NCI-H345 treated with DMSO at 0.1 percent for 48 hours (cell line): ENCODE data around the gene MPST.
"Not testable (repeated sequence)": the region's sequence is repeated elsewhere in the genome, so short reads cannot be mapped to it uniquely, and the experiment has no call there.

Source experiments
- DNase-seq: peaks from one replicate; lab custom pipeline; 2025; ENCODE audit not compliant: unreplicated experiment; lab: John Stamatoyannopoulos, UW

Gene MPST

DNA sequence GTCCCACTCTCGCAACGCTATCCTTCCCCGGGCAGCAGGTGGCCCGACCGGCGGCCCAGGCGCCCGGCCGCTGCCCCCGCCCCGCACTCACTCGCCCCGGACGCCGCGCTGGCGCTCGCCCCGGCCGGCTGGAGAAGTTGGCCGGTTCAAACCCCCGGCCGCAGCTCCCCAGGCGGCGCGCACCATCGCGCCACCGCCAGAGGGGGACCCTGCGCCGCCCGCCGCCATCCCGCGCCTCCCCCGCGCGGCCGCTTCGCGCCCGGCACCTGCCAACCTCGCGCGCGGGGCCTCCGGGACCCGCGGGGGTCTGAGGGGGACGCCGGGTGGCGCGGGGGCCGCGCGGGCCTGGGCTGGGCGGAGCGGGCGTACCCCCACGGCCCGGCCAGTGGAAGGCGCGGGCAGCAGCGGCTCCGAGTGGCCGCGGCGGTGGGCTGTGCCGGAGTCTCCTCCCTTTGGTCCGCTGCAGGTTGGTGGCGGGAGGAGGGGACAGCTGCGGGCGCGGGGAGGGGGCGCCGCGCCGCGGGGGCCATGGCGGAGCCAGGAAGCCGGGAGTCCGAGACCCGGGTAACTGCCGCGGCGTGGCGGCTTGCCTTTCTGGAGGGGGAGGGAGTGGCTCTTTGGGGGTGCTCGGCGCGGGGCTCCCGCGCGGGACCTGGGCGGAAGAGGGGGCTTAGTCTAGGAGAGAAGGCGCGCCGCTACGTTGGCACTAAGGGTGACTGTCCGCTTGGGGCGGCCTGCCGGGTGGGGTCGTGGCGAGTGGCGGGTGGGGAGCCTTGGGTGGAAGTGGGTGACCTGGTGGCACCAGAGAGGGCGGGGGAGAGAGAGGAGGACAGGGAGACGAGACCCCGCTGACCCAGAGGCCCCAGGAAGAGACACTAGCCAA, at the start of gene MPST, which contains the start of gene TST:
TSS of gene MPST (plus strand) at position 434 of the 883 bp plus-strand sequence. CDS start at position 529, 95 bp downstream.
TSS of gene TST (minus strand) at position 139 of the 883 bp plus-strand sequence. CDS start 715 bp downstream, outside the sequence.
- DNase-seq = no peak

DNA sequence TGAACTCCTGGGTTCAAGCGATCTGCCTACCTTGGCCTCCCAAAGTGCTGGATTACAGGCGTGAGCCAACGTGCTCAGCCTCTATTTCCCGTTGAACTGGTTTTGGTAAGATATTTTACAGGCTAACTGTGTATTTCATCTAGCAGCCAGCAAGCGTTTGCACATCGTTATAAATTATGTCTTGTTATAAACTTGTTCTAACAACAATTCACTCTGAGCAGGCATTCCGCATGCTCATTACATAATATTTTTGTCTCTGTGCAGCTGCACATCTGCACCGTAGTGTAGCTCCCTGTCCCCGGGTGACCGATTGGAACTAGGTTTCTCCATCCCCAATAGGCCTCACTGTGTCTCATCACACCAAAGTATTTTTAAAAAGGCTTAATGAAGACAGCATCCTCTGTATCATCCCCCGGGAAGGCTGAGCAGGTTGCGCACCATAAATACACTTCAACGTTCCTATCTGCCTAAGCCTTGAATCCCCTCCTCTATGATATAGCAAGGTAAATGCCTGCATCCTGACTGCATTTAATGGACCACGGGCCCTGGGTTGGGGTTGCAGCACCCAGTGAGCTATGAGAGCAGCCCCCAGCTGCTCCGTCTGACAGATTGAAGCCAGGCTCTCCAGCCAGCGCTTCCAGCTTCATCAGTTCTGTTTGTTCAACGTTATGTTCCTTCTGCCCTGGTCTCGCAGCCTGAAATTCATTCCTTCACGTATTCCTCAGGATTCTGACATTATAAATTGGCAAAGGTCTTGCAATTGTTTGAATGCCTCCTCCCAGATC, 48.0 kb upstream of the MPST start:
- DNase-seq = no peak

DNA sequence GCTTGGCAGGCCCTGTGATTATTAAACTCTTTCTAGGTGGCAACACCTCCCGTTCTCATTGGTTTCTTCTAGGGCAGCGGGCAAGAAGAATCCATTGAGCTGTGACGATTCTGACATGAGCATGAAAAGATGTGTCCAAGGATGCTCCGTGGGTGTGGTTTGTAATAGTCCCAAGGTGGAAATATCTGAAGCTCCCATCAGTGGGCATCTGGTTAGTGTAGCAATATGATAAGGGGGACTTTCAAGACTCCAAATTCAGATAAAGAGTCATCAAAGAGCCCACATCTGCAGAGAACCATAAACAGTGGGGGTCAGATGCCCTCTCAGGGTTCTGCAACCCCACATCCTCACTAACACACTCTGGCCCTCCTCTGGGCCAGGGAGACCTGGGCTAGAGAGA, 42.9 kb upstream of the MPST start:
- DNase-seq = no peak

- no peak for DNase-seq
These were observed 42.1 kb upstream of the MPST start for GRCh38 chr22:36977401-36977861.

GRCh38 chr22:36977947-36978660, 41.4 kb upstream of the MPST start:
- DNase-seq = peak; percentile 66

GRCh38 chr22:36979016-36979910, 40.3 kb upstream of the MPST start:
- no peak for DNase-seq

GRCh38 chr22:36981247-36981775, 38.2 kb upstream of the MPST start:
- DNase-seq = no peak

DNA sequence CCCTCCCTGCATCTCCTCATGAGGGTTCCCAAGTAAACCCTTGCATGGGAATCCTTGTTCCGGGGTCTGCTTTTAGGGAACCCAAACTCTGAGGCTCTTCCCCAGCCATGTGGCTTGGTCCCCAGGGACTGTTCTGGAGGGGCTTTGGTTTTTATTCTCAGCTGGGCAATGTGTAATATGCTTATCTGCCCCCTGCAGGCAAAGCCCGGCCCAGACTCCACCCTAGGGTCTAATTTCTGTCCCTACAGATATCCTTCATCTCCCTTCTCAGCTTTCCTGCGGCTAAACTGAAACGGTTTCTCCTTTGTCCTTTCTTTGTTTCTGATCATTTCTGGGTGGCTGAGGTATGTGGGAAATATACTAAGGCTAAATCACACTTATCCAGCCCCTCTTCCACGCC, 37.4 kb upstream of the MPST start:
- no peak for DNase-seq

GRCh38 chr22:36985211-36985889, 34.2 kb upstream of the MPST start:
- DNase-seq = no peak

DNA sequence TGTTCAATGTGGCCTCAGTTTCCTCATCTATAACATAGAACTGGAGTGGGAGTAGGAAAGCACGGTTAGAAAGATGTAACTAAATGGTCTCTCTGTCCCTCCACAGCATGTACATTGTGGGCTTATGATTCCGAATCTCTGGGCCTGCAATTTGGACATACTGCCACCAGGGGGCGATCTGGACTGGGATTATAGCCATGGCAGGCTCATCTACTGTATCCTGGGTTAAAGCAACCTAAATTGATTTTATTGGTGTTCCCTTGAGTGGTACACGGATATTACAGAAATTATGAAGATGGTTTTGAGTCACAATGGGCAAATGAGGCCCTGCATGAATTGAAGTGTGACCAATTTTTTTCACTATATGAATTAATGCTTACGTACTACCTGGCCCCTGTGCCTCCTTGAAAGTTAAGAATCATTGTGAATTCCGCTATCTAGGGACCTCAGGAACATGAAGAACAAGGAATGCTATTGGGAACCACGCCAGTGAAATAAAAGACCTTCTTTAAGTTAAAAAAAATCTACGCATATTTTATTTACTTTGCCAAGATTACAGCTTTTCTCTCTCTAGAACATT, 33.2 kb upstream of the MPST start:
- DNase-seq = no peak

GRCh38 chr22:36988075-36988832, 31.3 kb upstream of the MPST start:
- DNase-seq = no peak

DNA sequence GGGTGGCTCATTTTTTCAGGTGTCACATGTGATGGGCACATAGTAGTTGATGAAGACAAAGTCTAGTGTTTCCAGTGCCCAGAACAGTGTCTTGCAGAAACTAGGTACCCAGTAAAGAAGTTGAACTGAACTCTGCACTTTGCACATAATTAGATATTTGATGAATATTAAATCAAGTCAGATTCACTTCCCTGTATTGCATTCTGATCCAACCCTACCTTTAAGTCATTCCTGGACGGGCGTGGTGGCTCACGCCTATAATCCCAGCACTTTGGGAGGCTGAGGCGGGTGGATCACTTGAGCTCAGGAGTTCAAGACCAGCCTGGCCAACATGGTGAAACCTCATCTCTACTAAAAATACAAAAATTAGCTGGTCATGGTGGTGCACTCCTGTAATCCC, 30.5 kb upstream of the MPST start:
- not testable (repeated sequence) for DNase-seq

GRCh38 chr22:36990457-36990856, 29.1 kb upstream of the MPST start:
- no peak for DNase-seq

GRCh38 chr22:36991206-36991605, 28.3 kb upstream of the MPST start:
- DNase-seq = no peak

DNA sequence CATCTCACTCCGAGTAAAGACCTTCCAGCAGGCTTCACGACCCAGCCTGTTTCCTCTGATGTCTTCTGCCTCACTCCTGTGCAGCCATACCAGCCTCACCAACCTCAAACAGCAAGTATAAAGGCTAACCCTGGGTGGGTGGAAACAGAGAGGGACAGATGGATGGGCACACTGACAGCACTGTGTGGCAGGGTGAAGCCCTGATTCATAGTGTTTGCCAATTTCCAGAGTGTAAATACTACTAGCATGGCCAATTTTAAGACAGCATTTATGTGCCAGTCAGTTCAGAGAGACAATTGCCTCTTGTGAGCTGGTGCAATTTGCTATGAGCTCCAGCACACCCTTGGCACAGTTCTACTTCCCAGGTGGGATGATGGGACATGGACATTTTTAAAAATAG, 21.8 kb upstream of the MPST start:
- DNase-seq = no peak

GRCh38 chr22:36998620-36999351, 20.8 kb upstream of the MPST start:
- no peak for DNase-seq

DNA sequence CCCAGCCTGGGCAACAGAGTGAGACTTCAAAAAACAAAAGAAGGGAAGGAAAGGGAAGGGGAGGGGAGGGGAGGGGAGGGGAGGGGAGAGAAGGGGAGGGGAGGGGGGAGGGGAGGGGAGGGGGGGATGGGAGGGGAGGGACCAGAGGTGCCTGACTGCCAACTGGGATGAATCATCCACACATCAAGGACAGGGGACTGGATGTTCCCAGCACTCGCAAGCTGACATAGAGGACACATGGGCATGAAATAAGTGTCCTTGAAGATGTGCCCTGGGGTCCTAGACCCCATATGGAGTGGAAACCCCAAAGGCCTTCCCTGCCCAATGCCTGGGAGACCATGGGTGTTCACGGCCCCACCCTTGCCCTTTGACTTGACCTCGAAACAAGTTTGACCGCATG, 20.1 kb upstream of the MPST start:
- no peak for DNase-seq
